Measurements from ENCODE around the gene FOXQ1.
"Not testable (repeated sequence)": the region's sequence is repeated elsewhere in the genome, so short reads cannot be mapped to it uniquely, and the experiment has no call there.

Gene FOXQ1

GRCh38 chr6:1291381-1291780 lies 20.5 kb upstream of the FOXQ1 start:
- DNase-seq (ENCODE audit: low read depth in 2 of 2): no peak

- DNase-seq (ENCODE audit: low read depth in 2 of 2): no peak
Observed at GRCh38 chr6:1295420-1295819, 16.5 kb upstream of the FOXQ1 start.

GRCh38 chr6:1296079-1296478 lies 15.8 kb upstream of the FOXQ1 start:
- DNase-seq (ENCODE audit: low read depth in 2 of 2): no peak

GRCh38 chr6:1296542-1296941 lies 15.4 kb upstream of the FOXQ1 start:
- DNase-seq (ENCODE audit: low read depth in 2 of 2): no peak

- DNase-seq (ENCODE audit: low read depth in 2 of 2): no peak
Observed at GRCh38 chr6:1297746-1298145, 14.2 kb upstream of the FOXQ1 start.

GRCh38 chr6:1298768-1299167 lies 13.1 kb upstream of the FOXQ1 start:
- DNase-seq (ENCODE audit: low read depth in 2 of 2): no peak

GRCh38 chr6:1306133-1306532 lies 5.8 kb upstream of the FOXQ1 start:
- no peak for DNase-seq (ENCODE audit: low read depth in 2 of 2)

- DNase-seq (ENCODE audit: low read depth in 2 of 2): no peak
Observed at GRCh38 chr6:1309366-1309765, 2.5 kb upstream of the FOXQ1 start.

- DNase-seq (ENCODE audit: low read depth in 2 of 2): no peak
Observed at GRCh38 chr6:1310628-1311399, 1.1 kb upstream of the FOXQ1 start.

GRCh38 chr6:1312203-1312472 lies 240 bp downstream of the FOXQ1 start:
- no peak for DNase-seq (ENCODE audit: low read depth in 2 of 2)

- DNase-seq (ENCODE audit: low read depth in 2 of 2): no peak
Observed at GRCh38 chr6:1312473-1313367, 822 bp downstream of the FOXQ1 start.

- no peak for DNase-seq (ENCODE audit: low read depth in 2 of 2)
Observed at GRCh38 chr6:1313384-1313766, 1.5 kb downstream of the FOXQ1 start.

- DNase-seq (ENCODE audit: low read depth in 2 of 2): no peak
Observed at GRCh38 chr6:1313767-1314503, 2.0 kb downstream of the FOXQ1 start.

GRCh38 chr6:1314617-1315016 lies 2.7 kb downstream of the FOXQ1 start:
- DNase-seq (ENCODE audit: low read depth in 2 of 2): no peak

- DNase-seq (ENCODE audit: low read depth in 2 of 2): no peak
Observed at GRCh38 chr6:1315201-1315559, 3.3 kb downstream of the FOXQ1 start.

GRCh38 chr6:1315560-1316386 lies 3.9 kb downstream of the FOXQ1 start:
- DNase-seq (ENCODE audit: low read depth in 2 of 2): no peak

GRCh38 chr6:1316489-1316971 lies 4.6 kb downstream of the FOXQ1 start:
- no peak for DNase-seq (ENCODE audit: low read depth in 2 of 2)

GRCh38 chr6:1317302-1317815 lies 5.5 kb downstream of the FOXQ1 start:
- DNase-seq (ENCODE audit: low read depth in 2 of 2): no peak

GRCh38 chr6:1318036-1318435 lies 6.1 kb downstream of the FOXQ1 start:
- no peak for DNase-seq (ENCODE audit: low read depth in 2 of 2)

- not testable (repeated sequence) for DNase-seq (ENCODE audit: low read depth in 2 of 2)
Observed at GRCh38 chr6:1318584-1318983, 6.7 kb downstream of the FOXQ1 start.

GRCh38 chr6:1321738-1322137 lies 9.8 kb downstream of the FOXQ1 start:
- DNase-seq (ENCODE audit: low read depth in 2 of 2): no peak

Measured in stimulated activated CD8-positive, alpha-beta memory T cell treated with anti-CD3 and anti-CD28 coated beads, Interleukin-15, amount 100 ng/mL, for 48 hours (primary cell).